ENCODE data around the gene GARRE1. TPM values are rescaled to one million over a fixed set of nuclear protein-coding genes. Genes with fewer than 3 reads are reported as not detected.
"Not testable (repeated sequence)": the region's sequence is repeated elsewhere in the genome, so short reads cannot be mapped to it uniquely, and the experiment has no call there.

Gene GARRE1
- total RNA-seq, 1 donor from 2014 or later = 49.6 TPM

GRCh38 chr19:34232566-34233481 is 21.5 kb upstream of the GARRE1 start:
- DNase-seq = peak; percentile 35

- no peak for DNase-seq
Measured at GRCh38 chr19:34235425-34235940, 18.9 kb upstream of the GARRE1 start.

- DNase-seq = no peak
Measured at GRCh38 chr19:34236035-34236987, 18.0 kb upstream of the GARRE1 start.

- DNase-seq = no peak
Measured at GRCh38 chr19:34237283-34237682, 17.1 kb upstream of the GARRE1 start.

GRCh38 chr19:34237939-34238338 is 16.4 kb upstream of the GARRE1 start:
- DNase-seq = no peak

GRCh38 chr19:34241513-34242337 is 12.6 kb upstream of the GARRE1 start:
- peak; percentile 73 for DNase-seq

GRCh38 chr19:34243138-34243875 is 11.0 kb upstream of the GARRE1 start:
- DNase-seq = peak; percentile 41

GRCh38 chr19:34243876-34244578 is 10.3 kb upstream of the GARRE1 start:
- DNase-seq = no peak

GRCh38 chr19:34244611-34245299 is 9.6 kb upstream of the GARRE1 start:
- no peak for DNase-seq

GRCh38 chr19:34246340-34246739 is 8.0 kb upstream of the GARRE1 start:
- no peak for DNase-seq

GRCh38 chr19:34248941-34249340 is 5.4 kb upstream of the GARRE1 start:
- no peak for DNase-seq

- not testable (repeated sequence) for DNase-seq
Measured at GRCh38 chr19:34253167-34253566, 1.2 kb upstream of the GARRE1 start.

- DNase-seq = not testable (repeated sequence)
Measured at GRCh38 chr19:34253681-34254045, 691 bp upstream of the GARRE1 start.

- DNase-seq = peak; percentile 66
Measured at GRCh38 chr19:34254698-34255432, 511 bp downstream of the GARRE1 start.

- no peak for DNase-seq
Measured at GRCh38 chr19:34255546-34255945, 1.2 kb downstream of the GARRE1 start.

GRCh38 chr19:34256835-34257558 is 2.6 kb downstream of the GARRE1 start:
- no peak for DNase-seq

GRCh38 chr19:34257559-34257924 is 3.2 kb downstream of the GARRE1 start:
- DNase-seq = no peak

- no peak for DNase-seq
Measured at GRCh38 chr19:34259367-34260095, 5.2 kb downstream of the GARRE1 start.

All from tongue (tissue), 2 donors.